Fibroblast of lung (primary cell): Measurements from ENCODE around the gene LYPLA2. TPM values are rescaled to one million over a fixed set of nuclear protein-coding genes. Genes with fewer than 3 reads are reported as not detected.
A peak's percentile ranks its signal among the peaks of the same experiment; 100 is the strongest.
"Not testable (repeated sequence)": the region's sequence is repeated elsewhere in the genome, so short reads cannot be mapped to it uniquely, and the experiment has no call there.

Source experiments
- DNase-seq, 2 donors: peaks; one replicate each; pipeline versions ENCODE4 v3.0.0 to v3.0.0-alpha.2; 2010; ENCODE audit warnings: low read depth in 2 of 2
- H2AFZ ChIP-seq: 2 replicates; pipeline ENCODE4 v1.5.1; 2012; ENCODE audit warnings: low read length, control low read depth, inconsistent platforms
- H3K27ac ChIP-seq: 2 replicates; pipeline ENCODE4 v1.5.1; 2011; ENCODE audit warnings: low read length, control low read depth; ENCODE audit not compliant: insufficient read depth
- H3K27me3 ChIP-seq: 2 replicates; pipeline ENCODE4 v1.5.1; 2011; ENCODE audit warnings: mild to moderate bottlenecking, low read length; ENCODE audit not compliant: control insufficient read depth, insufficient read depth
- H3K36me3 ChIP-seq: 2 replicates; pipeline ENCODE4 v1.5.1; 2011; ENCODE audit warnings: low read length; ENCODE audit not compliant: control insufficient read depth, insufficient read depth
- H3K4me1 ChIP-seq: 2 replicates; pipeline ENCODE4 v1.5.1; 2011; ENCODE audit warnings: low read length; ENCODE audit not compliant: control insufficient read depth, insufficient read depth; ENCODE audit errors: extremely low read depth
- H3K4me2 ChIP-seq: 2 replicates; pipeline ENCODE4 v1.5.1; 2011; ENCODE audit warnings: low read length, control low read depth; ENCODE audit not compliant: insufficient read depth; ENCODE audit errors: extremely low read depth
- H3K4me3 ChIP-seq, 4 experiments: fragments of 200-600 bp in 1 of 4; sonication (generic) in 1 of 4; replicated peaks in 1 of 4; 2 replicates each; pipeline ENCODE4 v1.5.1; 2011 to 2016; ENCODE audit warnings: low read length in 4 of 4, low read depth in 3 of 4, mild to moderate bottlenecking in 3 of 4, control low read depth in 2 of 4, inconsistent platforms in 1 of 4, mixed read lengths in 1 of 4; ENCODE audit not compliant: insufficient read depth in 1 of 4; ENCODE audit errors: control extremely low read depth in 1 of 4
- H3K79me2 ChIP-seq: 2 replicates; pipeline ENCODE4 v1.5.1; 2012; ENCODE audit warnings: mild to moderate bottlenecking, low read length, inconsistent platforms; ENCODE audit not compliant: control insufficient read depth, insufficient read depth
- H3K9ac ChIP-seq: 2 replicates; pipeline ENCODE4 v1.5.1; 2011; ENCODE audit warnings: mild to moderate bottlenecking, low read length, control low read depth; ENCODE audit not compliant: insufficient read depth
- H3K9me3 ChIP-seq: 2 replicates; pipeline ENCODE4 v1.5.1; 2012; ENCODE audit warnings: low read depth, low read length; ENCODE audit not compliant: control insufficient read depth, insufficient read depth
- H4K20me1 ChIP-seq: 2 replicates; pipeline ENCODE4 v1.5.1; 2011; ENCODE audit warnings: low read length; ENCODE audit not compliant: control insufficient read depth, insufficient read depth; ENCODE audit errors: extremely low read depth
- EZH2 ChIP-seq: IDR thresholded peaks from 2 replicates; pipeline ENCODE4 v1.5.1; 2012; ENCODE audit warnings: low read length, control low read depth, mild to moderate bottlenecking; ENCODE audit errors: missing control alignments
- polyA plus RNA-seq, 2 donors: library from polyadenylated mRNA; depleted of rRNA in 1 of 2; stranded (reverse) in 1 of 2; unstranded in 1 of 2; fragments of >200 nt; gene quantifications; 2 replicates each; pipeline ENCODE4 v1.2.1, GENCODE V29; 2011 to 2012; ENCODE audit warnings: missing spikeins in 1 of 2
- total RNA-seq: library from RNA; depleted of rRNA; stranded (reverse); fragments of >200 nt; gene quantifications from 2 replicates; pipeline ENCODE4 v1.2.1, GENCODE V29; 2014
- TF ChIP-seq, protein P1 (sequence below), 2 donors: IDR thresholded peaks in 1 of 2; conservative IDR thresholded peaks in 1 of 2; 1 replicate in 1 of 2; 2 replicates in 1 of 2; pipeline ENCODE4 v1.5.1; 2011 to 2012; ENCODE audit warnings: low read length in 2 of 2, control low read depth in 1 of 2, inconsistent platforms in 1 of 2, low read depth in 1 of 2, mild to moderate bottlenecking in 1 of 2

The LYPLA2 gene
- total and polyA plus RNA-seq, 2 donors (not counting 1 experiment from before 2014, with no cell fraction given), result 20.4 to 29.2 TPM

DNA sequence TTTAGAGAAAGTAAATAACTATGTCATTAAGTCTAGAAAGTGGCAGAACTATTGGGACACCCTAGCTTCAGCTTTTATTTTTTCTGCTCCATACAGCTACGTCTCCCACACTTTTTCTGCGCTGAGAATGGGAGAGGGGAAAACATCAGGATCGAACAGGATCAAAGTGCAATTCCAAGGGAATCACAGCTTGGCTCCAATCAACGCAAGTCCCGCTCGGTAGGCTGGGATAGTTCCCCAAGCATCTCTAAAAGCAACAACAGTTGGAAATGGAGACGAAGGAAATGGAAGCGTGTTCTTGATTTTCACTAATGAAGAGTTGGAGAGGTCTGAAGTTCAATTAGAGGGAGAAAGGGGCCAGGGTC lies 33.7 kb downstream of the LYPLA2 start:
- no peaks in the 10 kb centered on the region for H4K20me1 ChIP-seq
- peak in 1 of 2 donors; percentile 6 for DNase-seq
- H3K79me2 ChIP-seq, result peaks cover 11% of the 10 kb centered on the region
- no peaks in the 10 kb centered on the region for H3K9me3 ChIP-seq
- peak overlapping the region; percentile 97 to 99 (median 98) for H3K4me3 ChIP-seq
- no peak for TF ChIP-seq EZH2
- TF ChIP-seq, protein P1, sequence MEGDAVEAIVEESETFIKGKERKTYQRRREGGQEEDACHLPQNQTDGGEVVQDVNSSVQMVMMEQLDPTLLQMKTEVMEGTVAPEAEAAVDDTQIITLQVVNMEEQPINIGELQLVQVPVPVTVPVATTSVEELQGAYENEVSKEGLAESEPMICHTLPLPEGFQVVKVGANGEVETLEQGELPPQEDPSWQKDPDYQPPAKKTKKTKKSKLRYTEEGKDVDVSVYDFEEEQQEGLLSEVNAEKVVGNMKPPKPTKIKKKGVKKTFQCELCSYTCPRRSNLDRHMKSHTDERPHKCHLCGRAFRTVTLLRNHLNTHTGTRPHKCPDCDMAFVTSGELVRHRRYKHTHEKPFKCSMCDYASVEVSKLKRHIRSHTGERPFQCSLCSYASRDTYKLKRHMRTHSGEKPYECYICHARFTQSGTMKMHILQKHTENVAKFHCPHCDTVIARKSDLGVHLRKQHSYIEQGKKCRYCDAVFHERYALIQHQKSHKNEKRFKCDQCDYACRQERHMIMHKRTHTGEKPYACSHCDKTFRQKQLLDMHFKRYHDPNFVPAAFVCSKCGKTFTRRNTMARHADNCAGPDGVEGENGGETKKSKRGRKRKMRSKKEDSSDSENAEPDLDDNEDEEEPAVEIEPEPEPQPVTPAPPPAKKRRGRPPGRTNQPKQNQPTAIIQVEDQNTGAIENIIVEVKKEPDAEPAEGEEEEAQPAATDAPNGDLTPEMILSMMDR (conservative IDR thresholded peaks at IDR 0.05 in 1 of 2, IDR thresholded peaks at IDR 0.05 in 1 of 2; ENCODE audit: low read depth in 1 of 2, low read length in 2 of 2), result no peak
- H3K4me2 ChIP-seq, result peak overlapping the region; percentile 97
- peak overlapping the region; percentile 83 for H2AFZ ChIP-seq
- no peaks in the 10 kb centered on the region for H3K36me3 ChIP-seq
- H3K9ac ChIP-seq, result peak overlapping the region; percentile 99
- no peaks in the 10 kb centered on the region for H3K27me3 ChIP-seq
- peaks cover 4% of the 10 kb centered on the region for H3K4me1 ChIP-seq
- H3K27ac ChIP-seq, result peak overlapping the region; percentile 98

DNA sequence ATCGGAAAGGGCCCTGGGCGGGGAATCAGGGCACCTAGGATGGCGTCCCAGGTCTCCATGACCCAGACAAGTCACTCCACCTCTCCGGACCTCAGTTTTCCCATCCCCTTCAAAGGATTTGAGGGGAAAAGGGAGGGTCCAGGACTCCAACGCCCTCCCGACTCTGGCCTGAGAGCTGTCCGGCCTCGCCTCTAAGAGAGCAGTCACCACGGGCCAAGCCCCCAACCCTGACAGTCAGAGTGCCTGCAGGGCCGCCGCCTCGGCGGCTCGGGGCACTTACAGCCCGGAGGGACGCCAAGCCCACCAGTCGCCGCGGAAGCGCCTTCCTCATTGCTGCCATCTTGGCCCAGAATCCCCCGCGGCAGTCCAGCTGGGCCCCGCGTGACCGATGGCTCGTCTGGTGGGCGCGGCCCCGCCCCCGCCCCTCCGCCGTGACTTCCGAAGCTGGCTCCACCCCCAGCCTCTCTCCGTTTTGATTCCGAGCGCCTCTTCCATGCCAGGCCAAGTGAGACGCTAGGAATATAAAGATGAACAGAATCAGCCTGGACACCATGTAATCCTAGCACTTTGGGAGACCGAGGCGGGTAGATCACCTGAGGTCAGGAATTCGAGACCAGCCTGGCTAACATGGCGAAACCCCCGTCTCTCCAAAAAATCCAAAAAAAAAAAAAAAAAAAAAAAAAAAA lies 34.3 kb downstream of the LYPLA2 start, which contains the start of gene HMGCL:
TSS of gene HMGCL (minus strand) at position 354 of the 686 bp plus-strand sequence. CDS start at position 340, 14 bp downstream.
- Histone ChIP-seq H3K27me3 (no peaks in the 10 kb centered on the region), H2AFZ (peak within 1 kb of the TSS; percentile 83), H3K9ac (peak within 1 kb of the TSS; percentile 99), H3K27ac (peak within 1 kb of the TSS; percentile 98), H3K4me2 (peak within 1 kb of the TSS; percentile 97), H3K4me1 (peaks cover 4% of the 10 kb centered on the region), H3K36me3 (no peaks in the 10 kb centered on the region), H3K4me3 (peak within 1 kb of the TSS; percentile 97 to 99 (median 98)), H3K79me2 (peaks cover 11% of the 10 kb centered on the region), H4K20me1 (no peaks in the 10 kb centered on the region), H3K9me3 (no peaks in the 10 kb centered on the region)
- peak; percentile 85 to 86 for DNase-seq
- TF ChIP-seq, protein P1 (conservative IDR thresholded peaks at IDR 0.05 in 1 of 2, IDR thresholded peaks at IDR 0.05 in 1 of 2; ENCODE audit: low read depth in 1 of 2, low read length in 2 of 2), result no peak
- TF ChIP-seq EZH2, result no peak

DNA sequence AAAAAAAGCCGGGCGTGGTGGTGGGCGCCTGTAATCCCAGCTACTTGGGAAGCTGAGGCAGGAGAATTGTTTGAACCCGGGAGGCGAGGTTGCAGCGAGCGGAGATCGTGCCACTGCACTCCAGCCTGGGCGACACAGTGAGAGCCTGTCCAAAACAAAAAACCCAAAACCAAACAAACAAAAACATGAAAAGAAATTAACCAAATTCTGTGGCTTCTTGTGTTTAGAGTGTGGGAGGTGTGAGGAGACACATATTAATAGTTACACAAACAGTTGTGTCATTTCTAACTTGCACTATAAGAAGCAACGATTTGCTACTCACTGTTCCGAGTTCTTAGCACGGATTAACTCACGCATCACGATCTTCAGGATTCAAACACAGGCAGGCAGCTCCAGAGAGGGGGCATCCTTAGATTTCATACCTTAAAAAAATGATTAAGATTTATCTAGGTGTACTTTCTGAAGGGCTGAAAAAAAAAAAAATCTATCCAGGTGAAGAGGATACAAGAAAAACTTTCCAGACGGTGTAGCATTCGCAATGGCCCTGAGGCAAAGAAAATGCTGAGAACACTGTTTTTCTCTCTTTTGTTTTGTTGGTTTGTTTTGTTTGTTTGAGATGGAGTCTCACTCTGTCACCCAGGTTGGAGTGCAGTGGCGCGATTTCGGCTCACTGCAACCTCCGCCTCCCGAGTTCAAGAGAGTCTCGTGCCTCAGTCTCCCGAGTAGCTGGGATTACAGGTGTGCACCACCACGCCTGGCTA lies 35.0 kb downstream of the LYPLA2 start:
- Histone ChIP-seq H4K20me1 (no peaks in the 10 kb centered on the region), H3K36me3 (no peaks in the 10 kb centered on the region), H2AFZ (peak overlapping the region; percentile 60), H3K27ac (no peak overlapping the region), H3K9me3 (no peaks in the 10 kb centered on the region), H3K4me1 (peaks cover 4% of the 10 kb centered on the region), H3K27me3 (no peaks in the 10 kb centered on the region), H3K9ac (no peak overlapping the region), H3K79me2 (peaks cover 11% of the 10 kb centered on the region), H3K4me2 (peak overlapping the region; percentile 4), H3K4me3 (peak overlapping the region in 2 of 4 experiments; percentile 98 to 99)
- no peak for TF ChIP-seq EZH2
- TF ChIP-seq, protein P1 (conservative IDR thresholded peaks at IDR 0.05 in 1 of 2, IDR thresholded peaks at IDR 0.05 in 1 of 2; ENCODE audit: low read depth in 1 of 2, low read length in 2 of 2), result no peak
- no peak for DNase-seq

DNA sequence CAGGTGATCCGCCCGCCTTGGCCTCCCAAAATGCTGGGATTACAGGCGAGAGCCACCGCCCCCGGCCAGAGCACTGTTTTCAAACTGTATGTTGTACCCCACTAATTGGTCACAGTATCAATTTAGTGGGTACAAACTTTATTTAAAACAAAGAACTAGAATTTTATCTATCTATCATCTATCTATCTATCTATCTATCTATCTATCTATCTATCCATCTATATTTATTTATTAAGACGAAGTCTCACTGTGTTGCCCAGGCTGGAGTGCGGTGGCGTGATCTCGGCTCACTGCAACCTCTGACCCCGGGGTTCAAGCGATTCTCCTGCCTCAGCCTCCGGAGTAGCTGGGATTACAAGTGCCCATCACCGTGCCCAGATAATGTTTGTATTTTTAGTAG lies 35.6 kb downstream of the LYPLA2 start:
- H2AFZ ChIP-seq, H3K27ac ChIP-seq, H4K20me1 ChIP-seq, H3K4me2 ChIP-seq, DNase-seq, H3K4me3 ChIP-seq, H3K36me3 ChIP-seq, H3K4me1 ChIP-seq, H3K9ac ChIP-seq, H3K27me3 ChIP-seq, H3K9me3 ChIP-seq: not testable (repeated sequence)
- peaks cover 11% of the 10 kb centered on the region for H3K79me2 ChIP-seq
